RPMI8226 (cell line): ENCODE data around the gene SFXN5.

ENCODE experiments used
- DNase-seq: peaks from one replicate; pipeline ENCODE4 v3.0.0-alpha.2; 2015

The SFXN5 gene

GRCh38 chr2:72953528-72953927, 118.0 kb downstream of the SFXN5 start:
- DNase-seq = no peak

- no peak for DNase-seq
Measured at GRCh38 chr2:72952961-72953360, 118.6 kb downstream of the SFXN5 start.

- no peak for DNase-seq
Measured at GRCh38 chr2:72952110-72952823, 119.2 kb downstream of the SFXN5 start.

GRCh38 chr2:72951303-72952095, 120.0 kb downstream of the SFXN5 start:
- no peak for DNase-seq

GRCh38 chr2:72950558-72951255, 120.8 kb downstream of the SFXN5 start:
- no peak for DNase-seq

GRCh38 chr2:72949642-72950041, 121.9 kb downstream of the SFXN5 start:
- no peak for DNase-seq

- DNase-seq = no peak
Measured at GRCh38 chr2:72949045-72949444, 122.5 kb downstream of the SFXN5 start.

- no peak for DNase-seq
Measured at GRCh38 chr2:72947952-72948830, 123.3 kb downstream of the SFXN5 start.

- DNase-seq = no peak
Measured at GRCh38 chr2:72946466-72946865, 125.0 kb downstream of the SFXN5 start.

GRCh38 chr2:72945450-72946019, 126.0 kb downstream of the SFXN5 start:
- DNase-seq = no peak

- DNase-seq = no peak
Measured at GRCh38 chr2:72944804-72945449, 126.6 kb downstream of the SFXN5 start.

- no peak for DNase-seq
Measured at GRCh38 chr2:72943540-72944395, 127.7 kb downstream of the SFXN5 start.

- DNase-seq = no peak
Measured at GRCh38 chr2:72942881-72943418, 128.6 kb downstream of the SFXN5 start.

- no peak for DNase-seq
Measured at GRCh38 chr2:72942293-72942692, 129.2 kb downstream of the SFXN5 start.

GRCh38 chr2:72940786-72941185, 130.7 kb downstream of the SFXN5 start:
- DNase-seq = no peak

GRCh38 chr2:72940361-72940760, 131.2 kb downstream of the SFXN5 start:
- DNase-seq = no peak

GRCh38 chr2:72938455-72938854, 133.1 kb downstream of the SFXN5 start:
- DNase-seq = no peak

GRCh38 chr2:72937356-72937669, 134.2 kb downstream of the SFXN5 start:
- no peak for DNase-seq

- no peak for DNase-seq
Measured at GRCh38 chr2:72936660-72937355, 134.7 kb downstream of the SFXN5 start.

GRCh38 chr2:72935611-72935957, 135.9 kb downstream of the SFXN5 start:
- no peak for DNase-seq
